Loucy (cell line): ENCODE data around the gene IKBIP.
A peak's percentile ranks its signal among the peaks of the same experiment; 100 is the strongest.

Source experiments
- H2AFZ ChIP-seq: fragments of 200-600 bp; sonication (generic); 2 replicates; pipeline ENCODE4 v1.6.0; 2016; ENCODE audit warnings: antibody characterized with exemption, mild to moderate bottlenecking, low read length, moderate library complexity
- H3F3A ChIP-seq: fragments of 200-600 bp; 2 replicates; pipeline ENCODE4 v1.6.0; 2016; ENCODE audit warnings: antibody characterized with exemption, low read depth, mild to moderate bottlenecking
- H3K27me3 ChIP-seq: fragments of 200-600 bp; sonication (generic); 2 replicates; pipeline ENCODE4 v1.6.1; 2014; ENCODE audit warnings: low read length, mild to moderate bottlenecking; ENCODE audit not compliant: insufficient read depth, poor library complexity, severe bottlenecking
- H3K36me3 ChIP-seq: fragments of 200-600 bp; sonication (generic); 2 replicates; pipeline ENCODE4 v1.6.1; 2016; ENCODE audit warnings: low read length; ENCODE audit not compliant: insufficient read depth
- H3K4me1 ChIP-seq: fragments of 200-600 bp; sonication (generic); 2 replicates; pipeline ENCODE4 v1.5.1; 2014; ENCODE audit warnings: low read length, mild to moderate bottlenecking; ENCODE audit not compliant: insufficient read depth, poor library complexity, severe bottlenecking
- H3K4me2 ChIP-seq: fragments of 200-600 bp; sonication (generic); 2 replicates; pipeline ENCODE4 v1.6.0; 2014; ENCODE audit warnings: antibody characterized with exemption, low read length, low read depth, mild to moderate bottlenecking; ENCODE audit not compliant: poor library complexity, severe bottlenecking
- H3K4me3 ChIP-seq: fragments of 200-600 bp; sonication (generic); 2 replicates; pipeline ENCODE4 v1.5.1; 2014; ENCODE audit warnings: low read length, mild to moderate bottlenecking, mixed read lengths; ENCODE audit not compliant: poor library complexity, severe bottlenecking
- H3K79me2 ChIP-seq: fragments of 200-600 bp; sonication (generic); 2 replicates; pipeline ENCODE4 v1.6.1; 2014; ENCODE audit warnings: low read length; ENCODE audit not compliant: insufficient read depth
- H3K9ac ChIP-seq: fragments of 200-600 bp; sonication (generic); 2 replicates; pipeline ENCODE4 v1.6.0; 2014; ENCODE audit warnings: mild to moderate bottlenecking, low read depth, low read length, moderate library complexity; ENCODE audit not compliant: poor library complexity, severe bottlenecking
- H3K9me2 ChIP-seq: fragments of 200-600 bp; sonication (generic); replicated peaks from 2 replicates; pipeline ENCODE4 v1.6.1; 2016; ENCODE audit warnings: low read depth, low read length, mixed read lengths
- H3K9me3 ChIP-seq: fragments of 200-600 bp; sonication (generic); 2 replicates; pipeline ENCODE4 v1.6.1; 2014; ENCODE audit warnings: mild to moderate bottlenecking, antibody characterized with exemption, low read length, low read depth; ENCODE audit not compliant: insufficient read depth
- H4K20me1 ChIP-seq: fragments of 200-600 bp; sonication (generic); 2 replicates; pipeline ENCODE4 v1.6.0; 2014; ENCODE audit warnings: antibody characterized with exemption, low read length, mild to moderate bottlenecking; ENCODE audit not compliant: insufficient read depth, poor library complexity, severe bottlenecking
- EZH2phosphoT487 ChIP-seq: fragments of 200-600 bp; IDR thresholded peaks from 2 replicates; pipeline ENCODE4 v1.6.1; 2018; ENCODE audit warnings: antibody characterized with exemption, mild to moderate bottlenecking, moderate library complexity, borderline replicate concordance
- TF ChIP-seq, protein P1 (sequence below): fragments of 200-600 bp; sonication (generic); conservative IDR thresholded peaks from 2 replicates; pipeline ENCODE4 v1.5.1; 2014; ENCODE audit warnings: mild to moderate bottlenecking, antibody characterized with exemption, low read length

Gene IKBIP

DNA sequence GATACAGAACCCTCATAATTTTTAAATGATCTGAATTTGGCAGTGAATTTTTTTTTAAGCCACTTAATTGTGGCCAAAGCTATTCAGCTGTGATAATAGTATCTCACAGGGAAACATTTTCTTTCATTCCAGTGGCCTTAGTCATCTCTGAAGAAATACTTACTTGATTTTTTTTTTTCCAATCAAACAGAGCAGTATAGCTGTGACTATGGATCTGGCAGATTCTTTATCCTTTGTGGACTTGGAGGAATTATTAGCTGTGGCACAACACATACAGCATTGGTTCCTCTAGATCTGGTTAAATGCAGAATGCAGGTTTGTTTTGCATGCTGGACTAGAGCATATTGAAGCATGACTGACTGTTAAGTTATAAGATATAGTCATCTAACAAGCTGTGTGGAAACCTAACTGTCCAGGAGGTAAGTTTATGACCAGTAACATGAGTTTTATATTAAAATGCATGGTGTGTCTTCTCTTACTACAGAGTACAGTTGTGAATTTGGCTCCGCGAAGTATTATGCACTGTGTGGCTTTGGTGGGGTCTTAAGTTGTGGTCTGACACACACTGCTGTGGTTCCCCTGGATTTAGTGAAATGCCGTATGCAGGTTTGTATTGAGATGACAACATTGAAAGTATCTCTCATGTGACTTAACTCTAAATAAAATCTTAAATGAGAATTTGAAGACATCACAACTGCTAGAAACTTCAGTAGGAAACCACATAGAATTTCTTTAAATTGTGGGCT, 49.2 kb downstream of the IKBIP start:
- Histone ChIP-seq H3K27me3 (peaks cover 6% of the 10 kb centered on the region), H3K9me2 (no peaks in the 10 kb centered on the region), H3K9me3 (no peaks in the 10 kb centered on the region), H4K20me1 (peaks cover 62% of the 10 kb centered on the region), H2AFZ (no peak overlapping the region), H3K79me2 (peaks cover 73% of the 10 kb centered on the region), H3K9ac (peak overlapping the region; percentile 99), H3K4me1 (peaks cover 18% of the 10 kb centered on the region), H3F3A (no peaks in the 10 kb centered on the region), H3K36me3 (peaks cover 46% of the 10 kb centered on the region), H3K4me3 (peak overlapping the region; percentile 85), H3K4me2 (peak overlapping the region; percentile 95)
- no peak for TF ChIP-seq EZH2phosphoT487
- TF ChIP-seq, protein P1, sequence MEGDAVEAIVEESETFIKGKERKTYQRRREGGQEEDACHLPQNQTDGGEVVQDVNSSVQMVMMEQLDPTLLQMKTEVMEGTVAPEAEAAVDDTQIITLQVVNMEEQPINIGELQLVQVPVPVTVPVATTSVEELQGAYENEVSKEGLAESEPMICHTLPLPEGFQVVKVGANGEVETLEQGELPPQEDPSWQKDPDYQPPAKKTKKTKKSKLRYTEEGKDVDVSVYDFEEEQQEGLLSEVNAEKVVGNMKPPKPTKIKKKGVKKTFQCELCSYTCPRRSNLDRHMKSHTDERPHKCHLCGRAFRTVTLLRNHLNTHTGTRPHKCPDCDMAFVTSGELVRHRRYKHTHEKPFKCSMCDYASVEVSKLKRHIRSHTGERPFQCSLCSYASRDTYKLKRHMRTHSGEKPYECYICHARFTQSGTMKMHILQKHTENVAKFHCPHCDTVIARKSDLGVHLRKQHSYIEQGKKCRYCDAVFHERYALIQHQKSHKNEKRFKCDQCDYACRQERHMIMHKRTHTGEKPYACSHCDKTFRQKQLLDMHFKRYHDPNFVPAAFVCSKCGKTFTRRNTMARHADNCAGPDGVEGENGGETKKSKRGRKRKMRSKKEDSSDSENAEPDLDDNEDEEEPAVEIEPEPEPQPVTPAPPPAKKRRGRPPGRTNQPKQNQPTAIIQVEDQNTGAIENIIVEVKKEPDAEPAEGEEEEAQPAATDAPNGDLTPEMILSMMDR: no peak

DNA sequence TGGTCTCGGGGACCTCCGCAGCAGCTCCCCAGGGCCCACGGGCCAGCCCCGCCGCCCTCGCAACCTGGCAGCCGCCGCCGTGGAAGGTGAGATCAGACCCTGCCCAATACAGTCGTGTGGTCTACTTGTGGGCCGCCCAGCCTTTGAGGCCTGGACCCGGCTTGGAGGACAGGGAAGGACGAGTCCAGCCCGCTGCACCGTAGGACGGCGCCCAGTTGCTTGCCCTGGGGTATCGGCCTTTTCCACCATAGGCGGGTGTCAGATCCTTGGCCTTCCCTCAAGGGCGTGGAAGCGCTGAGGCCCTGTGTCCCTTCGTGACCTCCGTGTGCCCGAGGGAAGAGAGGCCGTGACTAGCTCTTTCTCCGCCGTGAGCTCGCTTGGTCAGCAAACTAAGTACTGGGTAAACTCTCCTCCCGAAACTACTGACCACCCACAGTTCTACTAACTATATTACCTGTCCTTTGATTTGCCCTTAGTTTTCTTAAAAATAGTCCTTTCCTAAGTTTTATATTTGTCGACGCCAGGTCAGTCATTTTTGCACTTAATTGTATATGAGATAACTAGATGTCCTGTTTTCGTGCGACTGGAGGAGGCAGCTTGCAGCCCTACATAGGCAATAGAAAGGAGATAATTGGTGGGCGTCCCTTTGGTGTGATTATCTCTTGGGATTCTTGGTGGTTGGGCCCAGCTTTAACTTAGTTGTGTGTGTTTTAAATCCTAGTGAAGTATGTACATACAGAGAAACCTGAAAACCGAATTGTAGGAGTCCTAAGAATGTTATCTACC, 50.3 kb downstream of the IKBIP start:
- Histone ChIP-seq H3K36me3 (peaks cover 36% of the 10 kb centered on the region), H2AFZ (no peak overlapping the region)

DNA sequence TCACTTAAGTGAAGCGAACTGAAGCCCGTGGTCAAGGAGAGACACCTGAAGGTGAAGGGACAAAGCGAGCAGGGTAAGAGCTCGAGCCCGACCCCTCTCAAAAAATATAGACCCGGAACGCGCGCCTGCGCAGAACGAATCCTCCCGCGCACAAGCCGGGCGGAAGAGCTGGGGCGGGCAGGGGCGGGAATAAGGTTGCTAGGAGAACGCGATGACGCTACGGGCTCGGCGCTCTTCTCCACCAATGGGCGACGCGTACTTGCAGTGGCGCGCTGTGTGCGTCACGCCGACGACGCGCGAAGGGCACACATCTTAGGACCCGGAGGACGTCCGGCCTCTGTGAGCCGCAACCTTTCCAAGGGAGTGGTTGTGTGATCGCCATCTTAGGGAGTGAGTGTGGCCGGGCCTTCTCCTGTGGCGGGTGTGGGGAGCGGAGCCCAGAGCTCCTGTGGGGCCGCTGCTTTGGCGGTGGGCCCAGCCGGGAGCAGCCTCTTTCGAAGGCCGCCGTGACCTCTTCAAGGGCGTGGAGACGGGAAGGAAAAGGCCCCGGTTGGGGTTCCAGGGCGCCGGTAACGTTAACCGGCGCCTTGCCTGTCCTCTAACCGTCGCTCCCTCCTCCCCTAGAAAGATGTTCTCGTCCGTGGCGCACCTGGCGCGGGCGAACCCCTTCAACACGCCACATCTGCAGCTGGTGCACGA, 51.1 kb downstream of the IKBIP start, which contains the start of gene SLC25A3:
SLC25A3 (plus strand) TSS at position 336 of the 699 bp plus-strand sequence; CDS start at position 629, 293 bp downstream.
- Histone ChIP-seq H3K9ac (peak within 1 kb of the TSS; percentile 99), H3K27me3 (peaks cover 6% of the 10 kb centered on the region), H2AFZ (peak within 1 kb of the TSS; percentile 97), H4K20me1 (peaks cover 50% of the 10 kb centered on the region), H3K4me2 (peak within 1 kb of the TSS; percentile 95), H3K4me3 (peak within 1 kb of the TSS; percentile 85), H3K9me2 (no peaks in the 10 kb centered on the region), H3K36me3 (peaks cover 31% of the 10 kb centered on the region), H3K9me3 (no peaks in the 10 kb centered on the region), H3K79me2 (peaks cover 56% of the 10 kb centered on the region), H3F3A (no peaks in the 10 kb centered on the region), H3K4me1 (peaks cover 18% of the 10 kb centered on the region)
- TF ChIP-seq EZH2phosphoT487: no peak
- TF ChIP-seq, protein P1: no peak

More for the DNA sequence above, 50.3 kb downstream of the IKBIP start:
- TF ChIP-seq, protein P1: no peak
- TF ChIP-seq EZH2phosphoT487: no peak
- Histone ChIP-seq H3K79me2 (peaks cover 63% of the 10 kb centered on the region), H3K9ac (peak overlapping the region; percentile 99), H3K4me1 (peaks cover 18% of the 10 kb centered on the region), H3F3A (no peaks in the 10 kb centered on the region), H3K9me3 (no peaks in the 10 kb centered on the region), H3K4me2 (peak overlapping the region; percentile 95), H3K9me2 (no peaks in the 10 kb centered on the region), H3K4me3 (peak overlapping the region; percentile 85), H3K27me3 (peaks cover 6% of the 10 kb centered on the region), H4K20me1 (peaks cover 53% of the 10 kb centered on the region)
